H1 (cell line): Measurements from ENCODE around the gene SLC39A11. TPM values are rescaled to one million over a fixed set of nuclear protein-coding genes. Genes with fewer than 3 reads are reported as not detected.
A peak's percentile ranks its signal among the peaks of the same experiment; 100 is the strongest.

Experiments
- CTCF ChIA-PET: fragments of 300-600 bp; sonication (Branson Sonifier 250); formaldehyde crosslinking; loops from one replicate; lab custom pipeline; 2021; ENCODE audit not compliant: partially characterized antibody; lab: Charles Lee
- POLR2A ChIA-PET: fragments of 300-600 bp; sonication (Branson Sonifier 250); formaldehyde crosslinking; loops from one replicate; lab custom pipeline; 2021; ENCODE audit warnings: inconsistent platforms; ENCODE audit not compliant: partially characterized antibody; lab: Charles Lee
- DNase-seq, 2 experiments: peaks; one replicate each; pipeline versions ENCODE4 v3.0.0 to v3.0.0-alpha.2; 2010 to 2022; ENCODE audit warnings: low spot score in 2 of 2, low read depth in 1 of 2, mixed read lengths in 1 of 2
- FAIRE-seq: peaks from 2 replicates; lab custom pipeline; 2011; peaks lifted over from hg19 to GRCh38; lab: Jason Lieb, UNC
- H2AFZ ChIP-seq: 2 replicates; pipeline ENCODE4 v1.8.1; 2012; ENCODE audit warnings: low read length, inconsistent platforms
- H2AK5ac ChIP-seq: 2 replicates; pipeline ENCODE4 v1.6.1; 2013; ENCODE audit warnings: low read depth, low read length
- H2BK120ac ChIP-seq: replicated peaks from 2 replicates; pipeline ENCODE3; 2013; ENCODE audit warnings: low read depth, low read length, inconsistent platforms
- H2BK12ac ChIP-seq: 2 replicates; pipeline ENCODE4 v1.6.1; 2013; ENCODE audit warnings: low read depth, low read length
- H2BK15ac ChIP-seq: 2 replicates; pipeline ENCODE4 v1.6.1; 2013; ENCODE audit warnings: low read length
- H2BK20ac ChIP-seq: 2 replicates; pipeline ENCODE4 v1.6.1; 2013; ENCODE audit warnings: low read length
- H2BK5ac ChIP-seq: 2 replicates; pipeline ENCODE4 v1.6.1; 2013; ENCODE audit warnings: low read depth, low read length
- H3K14ac ChIP-seq: 2 replicates; pipeline ENCODE4 v1.6.1; 2013; ENCODE audit warnings: inconsistent platforms; ENCODE audit not compliant: insufficient read length
- H3K18ac ChIP-seq: 2 replicates; pipeline ENCODE4 v1.6.1; 2013; ENCODE audit warnings: low read length; ENCODE audit errors: extremely low read depth
- H3K23ac ChIP-seq: 2 replicates; pipeline ENCODE4 v1.6.1; 2013; ENCODE audit warnings: inconsistent platforms; ENCODE audit not compliant: insufficient read length
- H3K23me2 ChIP-seq: 2 replicates; pipeline ENCODE4 v1.6.1; 2013; ENCODE audit warnings: low read depth, low read length
- H3K27ac ChIP-seq: 2 replicates; pipeline ENCODE4 v1.6.1; 2011; ENCODE audit warnings: low read depth, low read length, inconsistent platforms
- H3K27me3 ChIP-seq, 4 experiments: replicated peaks in 1 of 4; 1 replicate in 1 of 4; 2 replicates in 3 of 4; pipeline versions ENCODE4 v1.6.1 to v1.8.1; 2011 to 2013; ENCODE audit warnings: low read length in 3 of 4, mild to moderate bottlenecking in 3 of 4, inconsistent platforms in 2 of 4, mixed read lengths in 2 of 4, moderate library complexity in 1 of 4; ENCODE audit not compliant: control insufficient read depth in 3 of 4, insufficient read depth in 3 of 4; ENCODE audit errors: extremely low read depth in 1 of 4
- H3K36me3 ChIP-seq, 4 experiments: 2 replicates each; pipeline versions ENCODE4 v1.6.1 to v1.8.1; 2011 to 2013; ENCODE audit warnings: mild to moderate bottlenecking in 4 of 4, low read length in 3 of 4, moderate library complexity in 2 of 4, control low read depth in 1 of 4, inconsistent platforms in 1 of 4; ENCODE audit not compliant: insufficient read depth in 4 of 4, control insufficient read depth in 2 of 4
- H3K4ac ChIP-seq: replicated peaks from 2 replicates; pipeline ENCODE3; 2013; ENCODE audit warnings: low read length, low read depth, mixed read lengths, inconsistent platforms; ENCODE audit not compliant: insufficient read length
- H3K4me1 ChIP-seq, 4 experiments: replicated peaks in 1 of 4; 1 replicate in 1 of 4; 2 replicates in 3 of 4; pipeline versions ENCODE4 v1.6.1 to v1.8.1; 2011 to 2013; ENCODE audit warnings: low read length in 3 of 4, inconsistent platforms in 2 of 4, mixed read lengths in 1 of 4; ENCODE audit not compliant: insufficient read depth in 4 of 4, control insufficient read depth in 3 of 4
- H3K4me2 ChIP-seq, 2 experiments: 2 replicates each; pipeline versions ENCODE4 v1.6.1 to v1.8.1; 2011 to 2013; ENCODE audit warnings: low read depth in 2 of 2, low read length in 2 of 2, control low read depth in 1 of 2, inconsistent platforms in 1 of 2, mild to moderate bottlenecking in 1 of 2; ENCODE audit not compliant: insufficient read depth in 1 of 2
- H3K4me3 ChIP-seq, 4 experiments: fragments of 200-600, 300-600 bp in 1 of 4; sonication (generic), shearing (Covaris generic), sonication (Bioruptor Twin) in 1 of 4; 2 replicates each; pipeline versions ENCODE4 v1.5.1 to v1.8.1; 2011 to 2016; ENCODE audit warnings: low read length in 4 of 4, low read depth in 3 of 4, control low read depth in 2 of 4, inconsistent platforms in 2 of 4, mild to moderate bottlenecking in 2 of 4, mixed read lengths in 1 of 4, moderate library complexity in 1 of 4; ENCODE audit not compliant: insufficient read depth in 2 of 4; ENCODE audit errors: extremely low read depth in 1 of 4
- H3K56ac ChIP-seq: replicated peaks from 2 replicates; pipeline ENCODE3; 2013; ENCODE audit warnings: low read depth, mild to moderate bottlenecking, mixed read lengths, low read length, inconsistent platforms; ENCODE audit not compliant: insufficient read length
- H3K79me1 ChIP-seq: 2 replicates; pipeline ENCODE4 v1.6.1; 2013; ENCODE audit warnings: low read depth, low read length, control low read depth
- H3K79me2 ChIP-seq, 2 experiments: 2 replicates each; pipeline versions ENCODE4 v1.6.1 to v1.8.1; 2012 to 2013; ENCODE audit warnings: low read length in 2 of 2, mild to moderate bottlenecking in 2 of 2, inconsistent platforms in 1 of 2; ENCODE audit not compliant: insufficient read depth in 2 of 2, control insufficient read depth in 1 of 2
- H3K9ac ChIP-seq, 4 experiments: replicated peaks in 1 of 4; 1 replicate in 1 of 4; 2 replicates in 3 of 4; pipeline versions ENCODE4 v1.6.1 to v1.8.1; 2011 to 2013; ENCODE audit warnings: low read depth in 3 of 4, low read length in 3 of 4, control low read depth in 2 of 4, mild to moderate bottlenecking in 2 of 4, moderate library complexity in 2 of 4, inconsistent platforms in 1 of 4; ENCODE audit errors: extremely low read depth in 1 of 4
- H3K9me3 ChIP-seq, 2 experiments: 2 replicates each; pipeline versions ENCODE4 v1.6.1 to v1.8.1; 2012 to 2013; ENCODE audit warnings: mild to moderate bottlenecking in 2 of 2, moderate library complexity in 2 of 2, control low read depth in 1 of 2, inconsistent platforms in 1 of 2, low read depth in 1 of 2, low read length in 1 of 2, mixed read lengths in 1 of 2; ENCODE audit not compliant: insufficient read depth in 2 of 2
- H4K20me1 ChIP-seq, 2 experiments: replicated peaks in 1 of 2; 2 replicates each; pipeline versions ENCODE3 to v1.8.1; 2011 to 2013; ENCODE audit warnings: inconsistent platforms in 2 of 2, low read length in 2 of 2, mild to moderate bottlenecking in 1 of 2; ENCODE audit not compliant: insufficient read depth in 2 of 2, control insufficient read depth in 1 of 2
- H4K5ac ChIP-seq: 2 replicates; pipeline ENCODE4 v1.6.1; 2013; ENCODE audit warnings: low read length, low read depth, mixed read lengths, inconsistent platforms; ENCODE audit not compliant: insufficient read length
- H4K8ac ChIP-seq: 2 replicates; pipeline ENCODE4 v1.8.0; 2013; ENCODE audit warnings: mild to moderate bottlenecking, moderate library complexity, low read length, inconsistent platforms; ENCODE audit not compliant: insufficient read depth; ENCODE audit errors: extremely low read depth
- H4K91ac ChIP-seq: replicated peaks from 2 replicates; pipeline ENCODE3; 2013; ENCODE audit warnings: low read length, mixed read lengths, inconsistent platforms; ENCODE audit not compliant: insufficient read length
- CEBPB ChIP-seq: IDR thresholded peaks from 2 replicates; pipeline ENCODE4 v1.6.1; 2012; ENCODE audit warnings: low read depth, low read length
- CTBP2 ChIP-seq: IDR thresholded peaks from 2 replicates; pipeline ENCODE4 v1.7.0; 2011; ENCODE audit warnings: borderline replicate concordance, mild to moderate bottlenecking, moderate library complexity, mixed read lengths, low read length; ENCODE audit not compliant: insufficient read depth, insufficient read length
- EP300 ChIP-seq, 2 experiments: IDR thresholded peaks; 1 replicate in 1 of 2; 2 replicates in 1 of 2; pipeline ENCODE4 v1.6.1; 2011 to 2012; ENCODE audit warnings: low read depth in 2 of 2, low read length in 2 of 2, mild to moderate bottlenecking in 2 of 2, borderline replicate concordance in 1 of 2, inconsistent platforms in 1 of 2, moderate library complexity in 1 of 2
- KDM4A ChIP-seq: IDR thresholded peaks from one replicate; pipeline ENCODE4 v1.7.1; 2012; ENCODE audit warnings: low read depth, mild to moderate bottlenecking, moderate library complexity, low read length, inconsistent platforms; ENCODE audit not compliant: severe bottlenecking
- POU5F1 ChIP-seq: IDR thresholded peaks from 2 replicates; pipeline ENCODE4 v1.6.1; 2011; ENCODE audit warnings: low read depth, mild to moderate bottlenecking, low read length, moderate library complexity
- RXRA ChIP-seq: IDR thresholded peaks from 2 replicates; pipeline ENCODE4 v1.6.1; 2011; ENCODE audit warnings: low read depth, mild to moderate bottlenecking, low read length, moderate library complexity; ENCODE audit not compliant: insufficient read depth
- SIN3A ChIP-seq, 2 experiments: IDR thresholded peaks in 1 of 2; conservative IDR thresholded peaks in 1 of 2; 2 replicates each; pipeline ENCODE4 v1.6.1; 2011 to 2012; ENCODE audit warnings: low read length in 2 of 2, improper control_type of control experiment in 1 of 2, low read depth in 1 of 2, mild to moderate bottlenecking in 1 of 2
- SP4 ChIP-seq: IDR thresholded peaks from 2 replicates; pipeline ENCODE4 v1.6.1; 2012; ENCODE audit warnings: low read length, inconsistent platforms
- TCF12 ChIP-seq: IDR thresholded peaks from 2 replicates; pipeline ENCODE4 v1.6.1; 2011; ENCODE audit warnings: low read depth, mild to moderate bottlenecking, low read length
- YY1 ChIP-seq: IDR thresholded peaks from 2 replicates; pipeline ENCODE4 v1.6.1; 2011; ENCODE audit warnings: low read depth, mild to moderate bottlenecking, low read length
- WGBS, 2 experiments: shearing (Covaris generic) in 1 of 2; methylation state at CpG; one replicate each; pipeline versions ENCODE4 v1.1.6 to v1.1.7; 2013 to 2015; ENCODE audit warnings: low lambda C conversion rate in 2 of 2, mixed read lengths in 2 of 2, inconsistent platforms in 1 of 2, low coverage in 1 of 2, missing lambda C conversion rate in 1 of 2; ENCODE audit not compliant: insufficient replicate concordance in 2 of 2, insufficient coverage in 1 of 2, insufficient read length in 1 of 2; ENCODE audit errors: extremely low coverage in 1 of 2, missing lambda C conversion rate in 1 of 2; 5-methylcytosine and 5-hydroxymethylcytosine counted together
- polyA plus RNA-seq, 7 experiments: library from polyadenylated mRNA; depleted of rRNA in 3 of 7; stranded (reverse) in 5 of 7; unstranded in 2 of 7; fragments of >200 nt in 5 of 7; fragments of 200-250 nt in 2 of 7; gene quantifications; 1 replicate in 5 of 7; 2 replicates in 1 of 7; 4 replicates in 1 of 7; pipeline versions ENCODE4 v1.2.1 to v1.2.3, GENCODE V29; 2011 to 2013; ENCODE audit warnings: missing spikeins in 2 of 7, mixed read lengths in 2 of 7
- total RNA-seq: library from RNA; stranded (reverse); fragmentation: NEBNext Ultra II Directional; extraction: Animal tissue kit (Norgen Biotek cat#: 25700); gene quantifications from 2 replicates; pipeline ENCODE4 v1.2.1, GENCODE V29; 2021

SLC39A11 gene
- total and polyA plus RNA-seq, 2 of the 8 experiments (the other 6 are each of a cell fraction or from before 2014, with no cell fraction given): 12.2 to 19.6 TPM

DNA sequence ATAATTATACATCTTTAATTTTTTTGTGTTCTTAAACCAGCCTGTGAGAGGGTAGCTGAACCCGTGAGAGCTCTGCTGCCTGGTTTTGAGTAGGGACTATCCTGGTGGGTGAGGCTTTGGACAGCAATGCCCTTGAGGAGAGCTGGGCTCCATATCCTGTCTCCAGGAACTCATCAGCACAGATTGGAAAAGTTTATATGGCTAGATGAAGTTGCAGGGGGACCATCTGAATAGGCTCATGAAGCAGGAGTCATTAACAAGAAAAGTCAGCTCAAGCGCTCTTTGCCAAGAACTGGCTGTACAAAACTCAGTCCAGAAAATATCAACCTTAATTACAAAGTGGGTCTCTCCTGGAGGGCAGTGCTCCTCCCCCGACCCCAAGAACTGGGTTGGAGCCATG lies 38.5 kb upstream of the SLC39A11 start:
- H3K9ac ChIP-seq: no peak overlapping the region
- DNase-seq (no peak), FAIRE-seq (no peak)
- no peak overlapping the region for H3K4me2 ChIP-seq
- H3K23me2 ChIP-seq: no peaks in the 10 kb centered on the region
- H4K8ac ChIP-seq: no peak overlapping the region
- ChIA-PET CTCF (interaction anchor here (0.8 to 2.2 kb wide), 5 partner anchors 9 to 405 kb away, joined by 3 to 9 read pairs (median 3); no protein-coding TSS in a partner anchor), POLR2A (interaction anchor here (0.7 kb wide), 1 partner anchor 38 kb away, joined by 4 read pairs; the partner anchor contains the start of gene SLC39A11)
- no peak overlapping the region for H2BK5ac ChIP-seq
- no peak overlapping the region for H3K27ac ChIP-seq
- TF ChIP-seq CEBPB: no peak
- no peak for TF ChIP-seq SIN3A (conservative IDR thresholded peaks at IDR 0.05 in 1 of 2, IDR thresholded peaks at IDR 0.05 in 1 of 2; ENCODE audit: low read depth in 1 of 2, low read length in 2 of 2)
- no peak for TF ChIP-seq CTBP2
- TF ChIP-seq POU5F1: no peak
- no peak for TF ChIP-seq RXRA
- TF ChIP-seq TCF12: no peak
- no peak for TF ChIP-seq EP300 (IDR thresholded peaks at IDR 0.05; ENCODE audit: borderline replicate concordance in 1 of 2, low read depth in 2 of 2, low read length in 2 of 2)
- no peak for TF ChIP-seq SP4
- TF ChIP-seq KDM4A: no peak
- TF ChIP-seq YY1: no peak
- H3K56ac ChIP-seq: no peak overlapping the region
- no peak overlapping the region; the same call in 1 of the 2 replicates for H3K18ac ChIP-seq
- no peak overlapping the region for H3K23ac ChIP-seq
- peaks cover 0 to 4% (median 3%) of the 10 kb centered on the region in 4 experiments; a peak in 2 of 7 replicates for H3K4me1 ChIP-seq
- H2AFZ ChIP-seq: no peak overlapping the region
- H3K14ac ChIP-seq: no peak overlapping the region
- no peaks in the 10 kb centered on the region for H3K79me2 ChIP-seq
- 81% methylated on average over 3 of the region's 3 CpGs; no CpG with 5 or more reads in 1 of the 2 experiments for WGBS, 2 experiments
- no peak overlapping the region for H3K4me3 ChIP-seq
- H3K27me3 ChIP-seq: no peaks in the 10 kb centered on the region
- peak overlapping the region; percentile 76 for H4K91ac ChIP-seq
- H2BK12ac ChIP-seq: no peak overlapping the region
- no peak overlapping the region; the same call in 1 of the 2 replicates for H2BK15ac ChIP-seq
- H2AK5ac ChIP-seq: no peak overlapping the region
- H4K20me1 ChIP-seq: no peaks in the 10 kb centered on the region
- H4K5ac ChIP-seq: no peak overlapping the region
- no peaks in the 10 kb centered on the region for H3K36me3 ChIP-seq
- H2BK120ac ChIP-seq: peak overlapping the region; percentile 65
- no peaks in the 10 kb centered on the region for H3K79me1 ChIP-seq
- no peak overlapping the region for H3K4ac ChIP-seq
- H3K9me3 ChIP-seq: no peaks in the 10 kb centered on the region
- peak overlapping the region; percentile 89; the same call in 1 of the 2 replicates for H2BK20ac ChIP-seq
